ENCODE results near the gene NPY4R.
"Not testable (repeated sequence)": the region's sequence is repeated elsewhere in the genome, so short reads cannot be mapped to it uniquely, and the experiment has no call there.

The NPY4R gene

GRCh38 chr10:46465765-46466164 lies at the start of gene NPY4R:
NPY4R (minus strand) TSS chr10:46465958; CDS start chr10:46462635, 3,323 bp downstream.
- H3K4me3 ChIP-seq (ENCODE audit: low read depth, low read length); DNase-seq (ENCODE audit: low read depth): not testable (repeated sequence)

- no peak for TF ChIP-seq CTCF (conservative IDR thresholded peaks at IDR 0.05; ENCODE audit: low read depth, low read length)
- no peak for DNase-seq (ENCODE audit: low read depth)
- no peak overlapping the region for H3K4me3 ChIP-seq (ENCODE audit: low read depth, low read length)
These were observed 49.6 kb upstream of the NPY4R start for GRCh38 chr10:46515366-46515765.

- DNase-seq (ENCODE audit: low read depth) = no peak
- no peak overlapping the region for H3K4me3 ChIP-seq (ENCODE audit: low read depth, low read length)
- no peak for TF ChIP-seq CTCF (conservative IDR thresholded peaks at IDR 0.05; ENCODE audit: low read depth, low read length)
These were observed 49.1 kb upstream of the NPY4R start for GRCh38 chr10:46514899-46515298.

- no peak overlapping the region for H3K4me3 ChIP-seq (ENCODE audit: low read depth, low read length)
- TF ChIP-seq CTCF (conservative IDR thresholded peaks at IDR 0.05; ENCODE audit: low read depth, low read length) = no peak
- no peak for DNase-seq (ENCODE audit: low read depth)
These were observed 48.7 kb upstream of the NPY4R start for GRCh38 chr10:46514431-46514861.

GRCh38 chr10:46513333-46513732 lies 47.6 kb upstream of the NPY4R start:
- not testable (repeated sequence) for DNase-seq (ENCODE audit: low read depth); H3K4me3 ChIP-seq (ENCODE audit: low read depth, low read length)

- not testable (repeated sequence) for DNase-seq (ENCODE audit: low read depth)
These were observed 47.0 kb upstream of the NPY4R start for GRCh38 chr10:46512725-46513124.

GRCh38 chr10:46512002-46512401 lies 46.2 kb upstream of the NPY4R start:
- H3K4me3 ChIP-seq (ENCODE audit: low read depth, low read length); DNase-seq (ENCODE audit: low read depth): not testable (repeated sequence)

More at GRCh38 chr10:46512725-46513124, 47.0 kb upstream of the NPY4R start:
- H3K4me3 ChIP-seq (ENCODE audit: low read depth, low read length) = not testable (repeated sequence)

- not testable (repeated sequence) for H3K4me3 ChIP-seq (ENCODE audit: low read depth, low read length); DNase-seq (ENCODE audit: low read depth)
These were observed 34.2 kb upstream of the NPY4R start for GRCh38 chr10:46499990-46500389.

GRCh38 chr10:46498985-46499703 lies 33.4 kb upstream of the NPY4R start:
- not testable (repeated sequence) for H3K4me3 ChIP-seq (ENCODE audit: low read depth, low read length); DNase-seq (ENCODE audit: low read depth)

GRCh38 chr10:46497878-46498277 lies 32.1 kb upstream of the NPY4R start:
- not testable (repeated sequence) for H3K4me3 ChIP-seq (ENCODE audit: low read depth, low read length); DNase-seq (ENCODE audit: low read depth)

- DNase-seq (ENCODE audit: low read depth) = not testable (repeated sequence)
These were observed 31.6 kb upstream of the NPY4R start for GRCh38 chr10:46497401-46497800.

GRCh38 chr10:46491364-46492114 lies 25.8 kb upstream of the NPY4R start:
- not testable (repeated sequence) for DNase-seq (ENCODE audit: low read depth)

More at GRCh38 chr10:46497401-46497800, 31.6 kb upstream of the NPY4R start:
- H3K4me3 ChIP-seq (ENCODE audit: low read depth, low read length) = not testable (repeated sequence)

GRCh38 chr10:46490285-46490684 lies 24.5 kb upstream of the NPY4R start:
- H3K4me3 ChIP-seq (ENCODE audit: low read depth, low read length); DNase-seq (ENCODE audit: low read depth): not testable (repeated sequence)

More at GRCh38 chr10:46491364-46492114, 25.8 kb upstream of the NPY4R start:
- not testable (repeated sequence) for H3K4me3 ChIP-seq (ENCODE audit: low read depth, low read length)

- H3K4me3 ChIP-seq (ENCODE audit: low read depth, low read length); DNase-seq (ENCODE audit: low read depth): not testable (repeated sequence)
These were observed 20.7 kb upstream of the NPY4R start for GRCh38 chr10:46486459-46486858.

- not testable (repeated sequence) for H3K4me3 ChIP-seq (ENCODE audit: low read depth, low read length); DNase-seq (ENCODE audit: low read depth)
These were observed 9.1 kb upstream of the NPY4R start for GRCh38 chr10:46474746-46475320.

All from choroid plexus epithelial cell (primary cell).